CD1c-positive myeloid dendritic cell (primary cell): ENCODE data around the gene ACTBL2.
A peak's percentile ranks its signal among the peaks of the same experiment; 100 is the strongest.
"Not testable (repeated sequence)": the region's sequence is repeated elsewhere in the genome, so short reads cannot be mapped to it uniquely, and the experiment has no call there.

Source experiments
- DNase-seq: peaks from one replicate; pipeline ENCODE4 v3.0.0-alpha.2; 2016; ENCODE audit errors: extremely low spot score

The ACTBL2 gene

GRCh38 chr5:57482671-57483106, at the start of gene ACTBL2:
TSS of gene ACTBL2 (minus strand) at chr5:57482811. CDS start at chr5:57482707, 104 bp downstream.
- DNase-seq: no peak

- DNase-seq: no peak
These were observed 48.7 kb upstream of the ACTBL2 start for GRCh38 chr5:57531333-57531732.

GRCh38 chr5:57529864-57530263, 47.3 kb upstream of the ACTBL2 start:
- DNase-seq: no peak

- no peak for DNase-seq
These were observed 45.3 kb upstream of the ACTBL2 start for GRCh38 chr5:57527870-57528269.

GRCh38 chr5:57524348-57525060, 41.9 kb upstream of the ACTBL2 start:
- no peak for DNase-seq

- DNase-seq: not testable (repeated sequence)
These were observed 39.9 kb upstream of the ACTBL2 start for GRCh38 chr5:57522477-57522876.

GRCh38 chr5:57518415-57518814, 35.8 kb upstream of the ACTBL2 start:
- not testable (repeated sequence) for DNase-seq

GRCh38 chr5:57517250-57517649, 34.6 kb upstream of the ACTBL2 start:
- no peak for DNase-seq

GRCh38 chr5:57513785-57514184, 31.2 kb upstream of the ACTBL2 start:
- DNase-seq: no peak

GRCh38 chr5:57511321-57511720, 28.7 kb upstream of the ACTBL2 start:
- no peak for DNase-seq

GRCh38 chr5:57509501-57510260, 27.1 kb upstream of the ACTBL2 start:
- no peak for DNase-seq

GRCh38 chr5:57508211-57508610, 25.6 kb upstream of the ACTBL2 start:
- DNase-seq: no peak

GRCh38 chr5:57505272-57506200, 22.9 kb upstream of the ACTBL2 start:
- DNase-seq: no peak

- no peak for DNase-seq
These were observed 21.7 kb upstream of the ACTBL2 start for GRCh38 chr5:57504357-57504756.

GRCh38 chr5:57503433-57503832, 20.8 kb upstream of the ACTBL2 start:
- DNase-seq: no peak

GRCh38 chr5:57501414-57502201, 19.0 kb upstream of the ACTBL2 start:
- DNase-seq: no peak

GRCh38 chr5:57499262-57500050, 16.8 kb upstream of the ACTBL2 start:
- DNase-seq: peak; percentile 43

GRCh38 chr5:57497733-57498132, 15.1 kb upstream of the ACTBL2 start:
- no peak for DNase-seq

- DNase-seq: no peak
These were observed 12.9 kb upstream of the ACTBL2 start for GRCh38 chr5:57495285-57496086.
